EH (cell line): ENCODE data around the gene DENND4A.
"Not testable (repeated sequence)": the region's sequence is repeated elsewhere in the genome, so short reads cannot be mapped to it uniquely, and the experiment has no call there.

Experiments used
- DNase-seq: peaks from one replicate; pipeline ENCODE4 v3.0.0-alpha.2; 2015; ENCODE audit warnings: low read depth

The DENND4A gene

GRCh38 chr15:65631503-65631902 lies 160.6 kb downstream of the DENND4A start:
- DNase-seq: no peak

DNA sequence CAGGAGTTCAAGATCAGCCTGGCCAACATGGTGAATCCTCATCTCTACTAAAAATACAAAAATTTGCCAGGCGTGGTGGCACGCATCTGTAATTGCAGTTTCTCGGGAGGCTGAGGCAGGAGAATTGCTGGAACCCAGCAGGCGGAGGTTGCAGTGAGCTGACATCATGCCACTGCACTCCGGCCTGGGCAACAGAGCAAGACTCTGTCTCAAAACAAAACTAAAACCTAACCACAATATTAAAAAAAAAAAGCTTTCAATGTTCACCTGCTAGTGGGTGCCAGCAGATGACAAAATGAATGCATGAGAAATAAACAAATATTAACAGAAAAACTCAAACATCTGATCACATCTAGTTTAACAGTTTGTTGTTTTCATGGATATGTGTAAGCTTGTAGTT lies 161.3 kb downstream of the DENND4A start:
- DNase-seq: no peak

GRCh38 chr15:65629548-65629947 lies 162.5 kb downstream of the DENND4A start:
- no peak for DNase-seq

GRCh38 chr15:65626856-65627255 lies 165.2 kb downstream of the DENND4A start:
- no peak for DNase-seq

DNA sequence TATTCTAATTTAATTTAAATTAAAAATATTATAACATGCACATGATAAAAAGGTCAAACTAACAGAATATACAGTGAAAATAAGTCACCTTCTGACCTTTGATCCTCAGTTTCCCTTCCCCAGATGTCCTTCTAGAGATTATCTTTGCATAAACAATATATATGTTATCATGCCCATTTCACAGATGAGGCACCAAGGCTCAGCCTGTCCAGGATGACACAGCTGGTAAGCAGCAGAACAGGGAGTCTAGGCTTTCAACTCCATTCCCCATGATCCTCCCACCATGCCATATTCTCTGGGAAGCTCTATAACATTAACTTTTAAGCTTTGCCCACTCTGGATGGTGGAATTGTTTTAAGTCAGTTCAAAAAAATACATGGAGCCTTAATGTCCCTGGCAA lies 169.0 kb downstream of the DENND4A start:
- no peak for DNase-seq

- no peak for DNase-seq
Measured at GRCh38 chr15:65621638-65622037, 170.5 kb downstream of the DENND4A start, which contains the start of gene SLC24A1. TSS of gene SLC24A1 (plus strand) at chr15:65621938. CDS start at chr15:65624081, 2,143 bp downstream.

DNA sequence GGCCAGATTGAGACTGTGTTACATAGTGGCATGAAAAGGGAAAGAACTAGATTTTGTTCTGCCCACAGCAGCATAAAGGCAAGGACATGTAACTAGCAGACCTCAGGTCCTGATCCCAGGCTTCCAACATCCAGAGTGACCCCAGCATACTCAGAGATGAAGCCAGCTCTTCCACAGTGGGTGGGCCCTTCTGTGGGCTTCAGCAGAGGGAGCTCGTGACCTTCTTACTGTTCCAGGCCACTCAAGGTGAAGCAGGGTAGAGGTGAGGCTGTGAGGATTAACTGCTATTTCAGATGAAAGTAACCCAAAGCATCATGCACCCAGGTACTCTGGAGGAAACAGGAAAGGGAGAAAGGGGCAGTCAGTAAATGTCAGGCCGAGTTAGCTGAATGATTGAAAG lies 171.3 kb downstream of the DENND4A start:
- DNase-seq: no peak

DNA sequence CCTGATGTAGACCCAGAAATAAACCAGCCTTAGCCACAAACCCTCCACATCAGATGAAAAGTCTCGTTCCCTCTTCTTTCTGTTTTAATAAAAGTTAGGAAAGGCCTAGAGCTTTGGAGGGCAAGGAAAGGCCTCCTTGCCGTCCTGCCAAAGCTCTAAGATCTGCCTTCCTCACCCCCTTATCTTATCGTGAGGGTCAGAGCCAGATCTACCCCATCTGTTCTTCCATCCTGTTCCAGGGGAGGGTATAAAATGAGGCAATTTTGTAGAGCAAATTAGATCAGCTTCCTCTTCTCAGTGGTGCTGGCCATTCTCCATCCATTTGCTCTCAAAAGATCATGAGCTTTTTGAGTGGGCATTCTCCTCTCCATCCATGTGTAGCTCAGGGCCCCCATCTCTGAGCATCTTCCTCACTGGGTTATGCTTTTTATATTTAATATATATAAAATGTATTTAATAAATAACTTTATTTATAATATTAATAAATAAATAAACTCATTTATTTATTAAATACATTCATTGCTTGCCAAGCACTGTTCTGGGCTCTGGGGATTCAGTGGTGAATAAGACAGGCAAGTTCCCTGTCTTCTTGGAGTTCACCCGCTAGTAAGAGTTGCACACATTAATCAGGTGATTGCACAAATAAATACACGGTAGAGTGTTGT lies 172.3 kb downstream of the DENND4A start:
- no peak for DNase-seq

DNA sequence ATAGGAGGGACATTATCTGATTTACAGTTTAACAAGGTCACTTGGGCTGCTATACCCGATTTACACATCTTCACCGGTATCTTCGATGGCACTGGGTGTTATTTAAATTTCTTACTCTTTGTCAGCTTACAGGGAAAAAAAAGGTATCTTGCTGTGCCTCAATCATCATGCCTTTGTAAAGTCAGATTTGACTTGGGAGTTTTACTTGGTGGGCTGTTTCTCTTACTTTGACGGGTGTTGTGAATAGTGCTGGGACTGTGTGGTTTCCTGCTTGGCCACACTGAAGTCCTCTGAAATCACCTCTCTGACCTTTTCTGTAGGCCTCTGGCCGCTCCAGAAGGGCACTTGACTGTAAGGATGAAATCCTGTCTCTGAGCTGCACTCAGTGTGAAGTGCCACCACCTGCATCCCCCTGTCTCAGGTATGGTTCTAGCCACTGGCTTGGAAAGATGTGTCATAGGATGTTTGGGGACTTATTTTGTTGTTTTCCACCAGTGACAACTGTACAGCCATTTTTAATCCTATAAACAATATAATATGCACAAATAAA lies 173.5 kb downstream of the DENND4A start:
- no peak for DNase-seq

DNA sequence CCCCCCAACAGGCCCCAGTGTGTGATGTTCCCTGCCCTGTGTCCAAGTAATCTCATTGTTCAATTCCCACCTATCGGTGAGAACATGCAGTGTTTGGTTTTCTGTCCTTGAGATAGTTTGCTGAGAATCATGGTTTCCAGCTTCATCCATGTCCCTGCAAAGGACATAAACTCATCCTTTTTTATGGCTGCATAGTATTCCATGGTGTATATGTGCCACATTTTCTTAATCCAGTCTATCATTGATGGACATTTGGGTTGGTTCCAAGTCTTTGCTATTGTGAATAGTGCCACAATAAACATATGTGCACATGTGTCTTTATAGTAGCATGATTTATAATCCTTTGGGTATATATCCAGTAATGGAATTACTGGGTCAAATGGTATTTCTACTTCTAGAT lies 176.2 kb downstream of the DENND4A start:
- not testable (repeated sequence) for DNase-seq

GRCh38 chr15:65612949-65613744 lies 178.9 kb downstream of the DENND4A start:
- no peak for DNase-seq

GRCh38 chr15:65612616-65612946 lies 179.5 kb downstream of the DENND4A start:
- DNase-seq: no peak

DNA sequence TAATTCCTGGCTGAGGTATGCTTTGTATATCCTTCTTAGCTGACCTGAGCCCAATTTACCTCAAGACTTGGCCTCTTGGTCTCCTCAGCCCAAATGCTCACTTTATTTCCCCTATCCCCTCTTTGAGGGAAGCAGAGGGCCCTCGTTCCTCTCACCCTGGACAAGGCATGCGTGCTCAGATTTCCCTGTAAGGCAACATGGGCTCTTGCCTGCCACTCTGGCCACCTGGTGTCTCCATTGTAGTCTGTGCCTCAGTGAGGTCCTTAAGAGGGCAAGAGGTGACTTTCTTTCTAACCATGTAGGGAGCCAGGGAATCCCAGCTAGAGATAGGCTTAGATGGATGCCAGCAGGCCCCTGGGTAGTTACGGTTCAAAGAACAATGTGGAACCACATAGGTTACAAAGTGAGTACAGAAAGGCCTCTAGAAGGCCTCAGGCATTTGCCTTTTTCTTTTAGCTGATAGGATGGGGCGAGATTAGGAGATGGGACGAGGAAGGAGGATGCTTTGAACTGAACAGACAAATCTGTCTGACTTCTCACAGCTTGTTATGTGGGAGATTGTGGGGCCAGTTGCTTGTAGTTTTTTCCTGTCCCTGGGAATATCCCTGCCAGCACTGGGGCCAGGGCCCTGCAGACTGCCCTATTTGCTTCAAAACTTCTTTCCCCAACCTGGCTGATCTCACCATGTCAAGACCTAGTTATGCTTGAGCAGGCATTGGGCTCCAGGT lies 180.0 kb downstream of the DENND4A start:
- no peak for DNase-seq

GRCh38 chr15:65610871-65611718 lies 181.0 kb downstream of the DENND4A start, which contains the start of gene INTS14:
TSS of gene INTS14 (minus strand) at chr15:65611131. CDS start at chr15:65607380, 3,751 bp downstream.
- peak; percentile 96 for DNase-seq
